Hair follicle dermal papilla cell (primary cell): ENCODE measurements around the gene MAPKAPK2. TPM values are rescaled to one million over a fixed set of nuclear protein-coding genes. Genes with fewer than 3 reads are reported as not detected.

Experiments
- small RNA-seq: library from RNA; depleted of rRNA; stranded (forward); fragments of <200 nt; gene quantifications from one replicate; pipeline ENCODE3, GENCODE V24; 2012
- total RNA-seq: library from RNA; depleted of rRNA; stranded (reverse); fragments of >200 nt; gene quantifications from 2 replicates; pipeline ENCODE4 v1.2.3, GENCODE V29; 2012

Gene MAPKAPK2
- 55.3 and 61.0 TPM in 2 replicates for total RNA-seq

DNA sequence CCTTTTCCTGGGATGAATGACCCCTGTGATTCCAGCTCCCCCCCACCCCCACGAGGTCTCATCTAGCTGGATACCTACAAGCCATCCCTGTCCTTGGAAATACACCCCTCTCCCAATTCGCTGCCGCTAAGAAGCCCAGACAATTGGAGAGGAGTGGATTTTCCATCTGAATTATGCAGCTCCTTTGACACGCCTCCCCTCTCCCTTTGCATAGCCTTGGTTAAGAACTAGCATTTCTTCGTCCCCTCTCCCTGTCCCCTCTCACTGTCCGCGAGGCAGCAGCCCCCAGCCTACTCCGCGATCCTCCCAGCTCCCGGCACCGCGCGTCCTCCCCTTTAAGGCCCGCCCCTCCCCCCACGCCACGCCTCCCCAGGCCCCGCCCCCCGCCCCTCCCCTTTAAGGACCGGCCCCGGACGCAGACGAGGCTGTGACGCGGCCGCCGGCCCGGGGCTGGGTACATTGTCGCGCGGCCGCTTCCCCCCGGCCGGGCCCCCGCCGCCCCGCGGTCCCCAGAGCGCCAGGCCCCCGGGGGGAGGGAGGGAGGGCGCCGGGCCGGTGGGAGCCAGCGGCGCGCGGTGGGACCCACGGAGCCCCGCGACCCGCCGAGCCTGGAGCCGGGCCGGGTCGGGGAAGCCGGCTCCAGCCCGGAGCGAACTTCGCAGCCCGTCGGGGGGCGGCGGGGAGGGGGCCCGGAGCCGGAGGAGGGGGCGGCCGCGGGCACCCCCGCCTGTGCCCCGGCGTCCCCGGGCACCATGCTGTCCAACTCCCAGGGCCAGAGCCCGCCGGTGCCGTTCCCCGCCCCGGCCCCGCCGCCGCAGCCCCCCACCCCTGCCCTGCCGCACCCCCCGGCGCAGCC lies at the start of gene MAPKAPK2:
Gene MAPKAPK2, plus strand, starts transcription at position 428 of the 856 bp plus-strand sequence. Its CDS starts 325 bp downstream, at position 753.

DNA sequence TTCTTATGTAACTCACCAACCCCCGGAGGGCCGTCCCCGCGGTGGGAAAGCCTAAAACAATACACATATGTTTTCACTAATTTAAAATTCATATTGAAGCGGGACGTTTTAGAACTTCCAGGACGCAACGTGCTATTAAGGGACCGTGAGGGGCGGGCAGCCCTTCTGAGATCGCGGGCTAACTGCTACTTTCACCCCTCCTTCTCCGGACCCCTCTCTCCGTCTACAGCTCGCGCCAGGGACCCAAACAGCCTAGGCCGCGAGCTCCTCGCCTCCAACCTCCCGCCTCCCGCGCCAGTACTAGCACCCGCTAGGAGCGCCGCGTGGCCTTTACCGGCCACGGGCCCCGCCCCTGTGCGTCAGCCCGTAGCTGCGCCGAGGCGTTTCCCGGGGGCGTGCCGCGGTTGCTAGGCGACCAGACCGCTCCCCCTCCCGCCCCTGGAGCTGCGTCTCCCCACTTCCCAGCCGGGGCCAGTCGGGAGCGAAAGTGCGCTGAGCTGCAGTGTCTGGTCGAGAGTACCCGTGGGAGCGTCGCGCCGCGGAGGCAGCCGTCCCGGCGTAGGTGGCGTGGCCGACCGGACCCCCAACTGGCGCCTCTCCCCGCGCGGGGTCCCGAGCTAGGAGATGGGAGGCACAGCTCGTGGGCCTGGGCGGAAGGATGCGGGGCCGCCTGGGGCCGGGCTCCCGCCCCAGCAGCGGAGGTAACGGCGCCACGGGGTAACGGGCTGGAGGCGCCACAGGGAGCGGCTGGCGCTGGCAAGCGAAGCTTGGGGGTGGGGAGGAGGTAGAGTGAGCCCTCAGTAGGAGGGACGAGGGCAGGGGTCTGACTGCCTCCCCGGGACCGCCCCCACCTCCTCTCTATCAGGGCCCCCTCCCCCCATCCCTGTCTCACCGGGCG lies 49.4 kb upstream of the MAPKAPK2 start, which contains the start of gene DYRK3:
Gene DYRK3, plus strand, starts transcription at position 457 of the 898 bp plus-strand sequence. Its CDS starts 168 bp downstream, at position 625.

DNA sequence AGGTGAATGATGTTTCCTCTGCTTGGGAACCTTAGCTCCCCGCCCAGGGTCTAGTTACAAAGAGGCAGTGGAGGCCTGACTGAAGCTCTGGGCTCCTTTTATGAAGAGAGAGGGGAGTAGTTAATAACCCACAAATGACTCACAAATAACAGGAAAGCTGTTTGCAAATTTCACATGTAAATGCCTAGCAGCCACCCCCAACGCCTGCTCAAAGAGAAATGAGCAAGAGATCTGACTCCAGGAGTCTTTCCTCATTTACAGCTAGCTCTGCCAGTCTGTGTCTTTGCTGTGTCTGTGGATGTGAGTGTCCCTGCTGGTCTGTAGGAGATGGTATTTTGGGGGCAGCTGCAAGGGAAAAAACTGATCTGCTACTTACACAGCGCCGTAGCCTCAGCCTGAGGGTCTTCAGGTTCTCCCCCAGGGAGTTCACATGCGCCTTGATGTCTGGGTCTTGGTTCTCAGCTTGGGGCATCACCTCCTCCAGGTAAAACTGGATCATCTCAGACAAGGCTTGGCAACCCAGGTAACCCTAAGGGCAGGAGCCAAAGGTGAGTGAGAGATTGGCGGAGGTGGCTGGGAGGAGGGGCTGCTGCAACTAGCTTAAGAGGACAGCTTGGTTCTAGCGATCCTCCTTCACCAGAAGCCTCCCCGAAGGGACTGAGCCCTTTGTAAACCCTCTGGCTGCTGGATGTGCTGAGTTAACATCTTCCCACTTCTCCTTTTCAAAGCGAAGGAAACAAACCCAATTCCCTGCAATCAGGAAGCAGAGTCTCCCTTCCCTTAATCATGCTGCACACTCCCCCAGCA lies 86.0 kb downstream of the MAPKAPK2 start, which contains the start of gene IL19:
Gene IL19, plus strand, starts transcription at position 243 of the 807 bp plus-strand sequence. CDS start 65,890 bp downstream, outside the sequence.

DNA sequence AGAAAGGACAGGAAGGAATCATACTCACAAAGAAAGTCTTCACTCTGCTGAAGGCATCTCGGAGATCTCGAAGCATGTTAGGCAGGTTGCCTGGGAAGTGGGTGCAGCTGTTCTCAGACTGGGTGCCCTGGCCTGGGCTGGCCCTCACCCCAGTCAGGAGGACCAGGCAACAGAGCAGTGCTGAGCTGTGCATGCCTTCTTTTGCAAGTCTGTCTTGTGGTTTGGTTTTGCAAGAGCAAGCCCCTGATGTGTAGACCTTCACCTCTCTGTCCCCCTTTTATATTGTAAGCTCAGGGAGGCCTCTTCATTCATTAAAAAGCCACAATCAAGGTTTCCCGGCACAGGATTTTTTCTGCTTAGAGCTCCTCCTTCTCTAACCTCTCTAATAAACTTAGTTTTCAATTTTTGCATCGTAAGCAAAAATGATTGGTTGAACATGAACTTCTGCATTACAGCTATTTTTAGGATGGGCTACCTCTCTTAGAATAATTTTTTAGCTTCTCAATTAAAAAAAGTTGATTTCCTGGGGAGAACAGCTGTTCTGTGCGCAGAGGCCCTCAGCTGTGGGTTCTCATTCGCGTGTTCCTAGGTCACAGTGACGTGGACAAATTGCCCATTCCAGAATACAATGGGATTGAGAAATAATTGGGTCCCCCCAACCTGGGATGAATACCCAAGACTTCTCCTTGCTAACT lies 87.7 kb downstream of the MAPKAPK2 start, which contains the start of gene IL10:
Gene IL10, minus strand, starts transcription at position 252 of the 695 bp plus-strand sequence. Its CDS starts 59 bp downstream, at position 193.

Small RNA genes within 50 kb of the gene (small RNA-seq; reads per million reads assigned to genes)
- not detected for gene RF00019

Other genes with a start within 250 kb of the MAPKAPK2 start
- 14.1 and 16.6 TPM in 2 replicates for gene IKBKE, start 214.4 kb upstream of the MAPKAPK2 start, total RNA-seq
- 0.97 and 1.3 TPM in 2 replicates for gene RASSF5, start 177.4 kb upstream of the MAPKAPK2 start, total RNA-seq
- 46.5 and 54.8 TPM in 2 replicates for gene EIF2D, start 72.4 kb upstream of the MAPKAPK2 start, total RNA-seq
- 29.2 and 30.5 TPM in 2 replicates for gene DYRK3, start 49.4 kb upstream of the MAPKAPK2 start, total RNA-seq
- not detected in 2 replicates for gene IL19, start 85.9 kb downstream of the MAPKAPK2 start, total RNA-seq
- not detected in 2 replicates for gene IL10, start 87.6 kb downstream of the MAPKAPK2 start, total RNA-seq
- gene IL20, start 180.7 kb downstream of the MAPKAPK2 start, total RNA-seq, result not detected in 2 replicates
- gene IL24, start 212.5 kb downstream of the MAPKAPK2 start, total RNA-seq, result 0.16 TPM in 1 of 2 replicates, not detected in the other
- 0.32 and 0.73 TPM in 2 replicates for gene FCMR, start 237.0 kb downstream of the MAPKAPK2 start, total RNA-seq